HG02852 (cell line): ENCODE results near the gene MYH14.

Experiments
- ATAC-seq: cut with Tn5 transposase; IDR thresholded peaks from one replicate; pipeline ENCODE4 v1.9.1; 2021; ENCODE audit warnings: mild to moderate bottlenecking, moderate library complexity; ENCODE audit not compliant: unreplicated experiment

Gene MYH14

GRCh38 chr19:50203281-50204080 lies at the start of gene MYH14:
MYH14 (plus strand) TSS chr19:50203622; CDS start chr19:50210366, 6,744 bp downstream.
- no peak for ATAC-seq

GRCh38 chr19:50154529-50154928 lies 48.9 kb upstream of the MYH14 start:
- ATAC-seq, result no peak

GRCh38 chr19:50155520-50156109 lies 47.8 kb upstream of the MYH14 start:
- ATAC-seq, result no peak

GRCh38 chr19:50158577-50158976 lies 44.8 kb upstream of the MYH14 start:
- ATAC-seq, result no peak

GRCh38 chr19:50159078-50159477 lies 44.3 kb upstream of the MYH14 start:
- no peak for ATAC-seq

- no peak for ATAC-seq
Observed at GRCh38 chr19:50162988-50163387, 40.4 kb upstream of the MYH14 start, which contains the start of gene IZUMO2. IZUMO2 (minus strand) TSS chr19:50163281; CDS start chr19:50163194, 87 bp downstream.

DNA sequence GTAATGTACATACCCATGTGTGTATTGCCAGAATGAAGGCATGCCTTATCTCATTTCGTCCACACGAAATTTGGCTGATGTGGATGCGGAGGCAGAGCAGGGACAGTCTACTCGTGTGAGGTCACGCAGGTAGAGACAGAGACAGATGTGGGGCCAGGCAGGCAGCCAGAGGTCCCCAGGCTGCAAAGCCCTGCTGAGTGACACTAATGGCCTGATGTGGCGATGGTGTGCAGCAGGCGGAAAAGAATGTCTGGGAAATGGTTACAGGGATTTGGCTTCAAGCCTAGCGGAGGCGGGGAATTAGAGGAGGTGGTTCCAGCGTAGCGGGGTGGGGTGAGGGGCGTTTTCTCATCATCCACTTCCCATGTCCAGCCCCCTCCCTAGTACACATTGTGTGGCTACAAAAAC lies 36.1 kb upstream of the MYH14 start:
- no peak for ATAC-seq

- ATAC-seq, result no peak
Observed at GRCh38 chr19:50171752-50172151, 31.7 kb upstream of the MYH14 start.

- ATAC-seq, result no peak
Observed at GRCh38 chr19:50172726-50173125, 30.7 kb upstream of the MYH14 start.

DNA sequence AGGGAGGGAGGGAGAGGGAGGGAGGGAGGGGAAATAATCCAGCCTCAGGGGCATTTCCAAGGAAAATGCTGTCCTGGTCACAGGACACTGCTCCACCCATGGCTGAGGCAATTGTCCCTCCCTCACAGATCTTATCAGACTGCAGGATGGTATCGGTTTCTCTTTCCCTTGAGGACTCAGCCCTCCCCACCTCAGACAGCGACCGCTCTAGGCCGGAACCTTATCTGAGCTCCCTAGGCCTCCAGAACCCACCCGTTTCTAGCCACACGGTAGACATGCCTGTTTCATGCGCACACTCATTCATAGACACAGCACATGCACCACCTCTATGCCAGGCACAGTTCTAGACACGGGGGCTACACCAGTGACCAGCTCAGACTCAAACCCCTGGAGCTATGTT lies 30.3 kb upstream of the MYH14 start:
- ATAC-seq, result no peak

DNA sequence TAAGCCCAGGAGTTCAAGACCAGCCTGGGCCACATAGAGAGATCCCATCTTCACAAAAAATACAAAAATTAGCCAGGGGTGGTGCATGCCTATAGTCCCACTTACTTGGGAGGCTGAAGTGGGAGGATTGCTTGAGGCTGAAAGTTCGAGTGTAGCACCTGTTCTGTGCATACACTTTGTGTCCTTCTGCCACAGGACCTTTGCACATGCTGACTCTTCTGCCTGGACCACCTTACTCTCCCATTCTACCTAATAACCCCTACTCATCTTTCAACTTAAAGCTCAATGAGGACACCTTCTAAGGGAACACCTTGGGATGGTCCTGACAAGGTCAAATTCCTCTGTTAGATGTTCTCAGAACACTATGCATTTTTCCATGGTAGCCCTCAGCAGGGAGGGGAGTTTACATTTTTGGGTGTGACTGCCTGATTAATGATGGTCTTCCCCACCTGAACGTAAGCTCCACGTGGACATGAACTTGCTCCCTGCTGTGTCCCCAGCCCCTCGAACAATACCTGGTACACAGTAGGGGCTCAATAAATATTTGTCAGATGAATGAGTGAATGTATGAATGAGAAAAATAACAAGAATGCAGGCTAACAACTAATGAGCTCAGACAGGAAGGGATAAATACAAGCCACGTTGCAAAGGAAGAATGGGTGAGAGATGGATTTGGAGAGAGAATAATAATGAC lies 29.2 kb upstream of the MYH14 start:
- no peak for ATAC-seq

DNA sequence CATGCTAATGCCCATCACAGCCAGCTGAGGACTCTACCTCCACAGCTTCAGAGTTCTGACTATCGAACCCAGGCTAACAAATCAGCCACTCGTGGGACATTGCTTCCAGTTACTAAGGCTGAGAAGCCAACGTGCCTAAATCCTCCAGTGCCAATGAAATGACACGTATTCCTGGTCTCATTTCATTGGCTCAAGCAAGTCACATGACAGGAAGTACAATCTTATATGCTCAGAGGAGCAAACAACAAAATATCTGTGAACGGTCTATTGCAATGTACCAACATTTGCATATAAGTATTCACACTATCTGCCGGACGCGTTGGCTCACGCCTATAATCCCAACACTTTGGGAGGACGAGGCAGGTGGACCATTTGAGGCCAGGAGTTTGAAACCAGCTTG lies 27.5 kb upstream of the MYH14 start:
- ATAC-seq, result no peak

- no peak for ATAC-seq
Observed at GRCh38 chr19:50176775-50177174, 26.6 kb upstream of the MYH14 start.

GRCh38 chr19:50178320-50178719 lies 25.1 kb upstream of the MYH14 start:
- ATAC-seq, result no peak

- ATAC-seq, result no peak
Observed at GRCh38 chr19:50178859-50179537, 24.4 kb upstream of the MYH14 start.

GRCh38 chr19:50181121-50181520 lies 22.3 kb upstream of the MYH14 start:
- ATAC-seq, result no peak

DNA sequence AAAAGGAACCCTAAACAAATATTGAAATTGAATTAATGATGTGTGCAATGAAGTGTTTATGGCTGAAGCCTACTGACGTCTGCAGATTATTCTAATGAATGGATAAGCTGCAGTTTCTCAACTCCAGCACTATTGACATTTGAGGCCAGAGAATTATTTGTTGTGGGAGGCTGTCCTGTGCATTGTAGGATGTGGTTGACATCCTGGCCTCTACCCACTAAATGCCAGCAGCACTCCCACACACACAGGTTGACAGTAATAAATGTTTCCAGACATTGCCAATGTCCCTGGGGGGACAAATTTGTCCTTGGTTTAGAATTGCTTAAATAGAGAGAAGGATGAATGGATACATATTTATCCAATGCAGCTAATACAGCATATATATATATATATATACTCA lies 19.2 kb upstream of the MYH14 start:
- no peak for ATAC-seq

GRCh38 chr19:50187937-50188336 lies 15.5 kb upstream of the MYH14 start:
- ATAC-seq, result no peak

DNA sequence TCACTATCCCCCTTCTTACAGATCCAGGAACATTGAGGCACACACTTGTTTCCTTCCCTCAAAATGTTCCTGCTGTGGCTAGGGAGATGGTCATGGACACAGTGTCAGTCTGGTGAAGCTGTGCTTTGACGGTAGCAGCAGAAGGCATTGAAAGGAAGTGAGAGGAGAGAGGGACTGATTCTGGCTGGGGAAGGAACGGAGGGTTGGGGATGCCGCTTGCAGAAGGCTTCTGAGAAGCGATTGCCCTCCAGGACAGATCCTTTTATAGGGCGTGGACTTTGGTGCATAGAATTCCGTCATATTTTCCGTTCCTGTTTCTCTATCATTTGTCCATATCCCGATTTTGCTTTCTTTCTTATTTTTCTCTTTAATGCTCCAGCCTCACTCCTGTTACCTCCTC lies 14.1 kb upstream of the MYH14 start:
- ATAC-seq, result no peak

GRCh38 chr19:50190439-50190891 lies 13.0 kb upstream of the MYH14 start:
- ATAC-seq, result no peak

DNA sequence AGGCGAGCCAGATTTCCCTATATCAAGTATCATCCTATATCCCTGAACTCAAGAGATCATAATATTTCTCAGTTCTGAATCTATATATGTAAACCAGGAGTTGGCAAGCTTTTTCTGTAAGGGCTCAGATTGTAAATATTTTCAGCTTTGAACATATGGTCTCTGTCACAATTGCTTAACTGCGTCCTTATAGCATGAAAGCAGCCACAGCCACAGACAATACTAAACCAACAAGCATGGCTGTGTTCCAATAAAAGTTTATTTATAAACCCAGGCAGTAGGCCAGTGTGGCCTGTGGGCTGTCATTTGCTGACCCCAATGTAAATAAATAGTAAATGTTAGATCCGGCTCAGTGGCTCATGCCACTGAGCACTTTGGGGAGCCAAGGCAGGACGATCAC lies 12.2 kb upstream of the MYH14 start:
- ATAC-seq, result no peak
